ENCODE measurements around the gene KAZN.

GRCh38 chr1:15125101-15125745, 526.7 kb downstream of the KAZN start:
- TF ChIP-seq CTCF (IDR thresholded peaks at IDR 0.05; ENCODE audit: control extremely low read depth in 1 of 3, insufficient read depth in 1 of 3, low read depth in 1 of 3, low read length in 3 of 3) (no peak), CREB1 (IDR thresholded peaks at IDR 0.05) (no peak), POLR2A (IDR thresholded peaks at IDR 0.05; ENCODE audit: control extremely low read depth in 1 of 2, low read depth in 2 of 2, low read length in 2 of 2) (no peak)
